ENCODE measurements around the gene SLC2A1.

- TF ChIP-seq, protein P1, sequence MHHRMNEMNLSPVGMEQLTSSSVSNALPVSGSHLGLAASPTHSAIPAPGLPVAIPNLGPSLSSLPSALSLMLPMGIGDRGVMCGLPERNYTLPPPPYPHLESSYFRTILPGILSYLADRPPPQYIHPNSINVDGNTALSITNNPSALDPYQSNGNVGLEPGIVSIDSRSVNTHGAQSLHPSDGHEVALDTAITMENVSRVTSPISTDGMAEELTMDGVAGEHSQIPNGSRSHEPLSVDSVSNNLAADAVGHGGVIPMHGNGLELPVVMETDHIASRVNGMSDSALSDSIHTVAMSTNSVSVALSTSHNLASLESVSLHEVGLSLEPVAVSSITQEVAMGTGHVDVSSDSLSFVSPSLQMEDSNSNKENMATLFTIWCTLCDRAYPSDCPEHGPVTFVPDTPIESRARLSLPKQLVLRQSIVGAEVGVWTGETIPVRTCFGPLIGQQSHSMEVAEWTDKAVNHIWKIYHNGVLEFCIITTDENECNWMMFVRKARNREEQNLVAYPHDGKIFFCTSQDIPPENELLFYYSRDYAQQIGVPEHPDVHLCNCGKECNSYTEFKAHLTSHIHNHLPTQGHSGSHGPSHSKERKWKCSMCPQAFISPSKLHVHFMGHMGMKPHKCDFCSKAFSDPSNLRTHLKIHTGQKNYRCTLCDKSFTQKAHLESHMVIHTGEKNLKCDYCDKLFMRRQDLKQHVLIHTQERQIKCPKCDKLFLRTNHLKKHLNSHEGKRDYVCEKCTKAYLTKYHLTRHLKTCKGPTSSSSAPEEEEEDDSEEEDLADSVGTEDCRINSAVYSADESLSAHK (tag by site-specific recombination; IDR thresholded peaks at IDR 0.05) = no peak
- TF ChIP-seq, protein P2, sequence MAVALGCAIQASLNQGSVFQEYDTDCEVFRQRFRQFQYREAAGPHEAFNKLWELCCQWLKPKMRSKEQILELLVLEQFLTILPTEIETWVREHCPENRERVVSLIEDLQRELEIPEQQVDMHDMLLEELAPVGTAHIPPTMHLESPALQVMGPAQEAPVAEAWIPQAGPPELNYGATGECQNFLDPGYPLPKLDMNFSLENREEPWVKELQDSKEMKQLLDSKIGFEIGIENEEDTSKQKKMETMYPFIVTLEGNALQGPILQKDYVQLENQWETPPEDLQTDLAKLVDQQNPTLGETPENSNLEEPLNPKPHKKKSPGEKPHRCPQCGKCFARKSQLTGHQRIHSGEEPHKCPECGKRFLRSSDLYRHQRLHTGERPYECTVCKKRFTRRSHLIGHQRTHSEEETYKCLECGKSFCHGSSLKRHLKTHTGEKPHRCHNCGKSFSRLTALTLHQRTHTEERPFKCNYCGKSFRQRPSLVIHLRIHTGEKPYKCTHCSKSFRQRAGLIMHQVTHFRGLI (tag by site-specific recombination; IDR thresholded peaks at IDR 0.05) = no peak
- TF ChIP-seq ELK4 (IDR thresholded peaks at IDR 0.05; ENCODE audit: borderline replicate concordance, low read depth, low read length) (no peak), HOXA7 (CRISPR knock-in tag; IDR thresholded peaks at IDR 0.05; ENCODE audit: borderline replicate concordance) (no peak), ZNF157 (tag by site-specific recombination; IDR thresholded peaks at IDR 0.05) (no peak), CTCF (tag by site-specific recombination; IDR thresholded peaks at IDR 0.05) (no peak), ZNF514 (tag by site-specific recombination; IDR thresholded peaks at IDR 0.05) (no peak), ZNF501 (tag by site-specific recombination; IDR thresholded peaks at IDR 0.05) (no peak), ZNF785 (tag by site-specific recombination; IDR thresholded peaks at IDR 0.05) (no peak), YY2 (tag by site-specific recombination; IDR thresholded peaks at IDR 0.05) (no peak), PRDM1 (tag by site-specific recombination; IDR thresholded peaks at IDR 0.05) (no peak), ZNF677 (tag by site-specific recombination; IDR thresholded peaks at IDR 0.05) (no peak)
- TF ChIP-seq, protein P3, sequence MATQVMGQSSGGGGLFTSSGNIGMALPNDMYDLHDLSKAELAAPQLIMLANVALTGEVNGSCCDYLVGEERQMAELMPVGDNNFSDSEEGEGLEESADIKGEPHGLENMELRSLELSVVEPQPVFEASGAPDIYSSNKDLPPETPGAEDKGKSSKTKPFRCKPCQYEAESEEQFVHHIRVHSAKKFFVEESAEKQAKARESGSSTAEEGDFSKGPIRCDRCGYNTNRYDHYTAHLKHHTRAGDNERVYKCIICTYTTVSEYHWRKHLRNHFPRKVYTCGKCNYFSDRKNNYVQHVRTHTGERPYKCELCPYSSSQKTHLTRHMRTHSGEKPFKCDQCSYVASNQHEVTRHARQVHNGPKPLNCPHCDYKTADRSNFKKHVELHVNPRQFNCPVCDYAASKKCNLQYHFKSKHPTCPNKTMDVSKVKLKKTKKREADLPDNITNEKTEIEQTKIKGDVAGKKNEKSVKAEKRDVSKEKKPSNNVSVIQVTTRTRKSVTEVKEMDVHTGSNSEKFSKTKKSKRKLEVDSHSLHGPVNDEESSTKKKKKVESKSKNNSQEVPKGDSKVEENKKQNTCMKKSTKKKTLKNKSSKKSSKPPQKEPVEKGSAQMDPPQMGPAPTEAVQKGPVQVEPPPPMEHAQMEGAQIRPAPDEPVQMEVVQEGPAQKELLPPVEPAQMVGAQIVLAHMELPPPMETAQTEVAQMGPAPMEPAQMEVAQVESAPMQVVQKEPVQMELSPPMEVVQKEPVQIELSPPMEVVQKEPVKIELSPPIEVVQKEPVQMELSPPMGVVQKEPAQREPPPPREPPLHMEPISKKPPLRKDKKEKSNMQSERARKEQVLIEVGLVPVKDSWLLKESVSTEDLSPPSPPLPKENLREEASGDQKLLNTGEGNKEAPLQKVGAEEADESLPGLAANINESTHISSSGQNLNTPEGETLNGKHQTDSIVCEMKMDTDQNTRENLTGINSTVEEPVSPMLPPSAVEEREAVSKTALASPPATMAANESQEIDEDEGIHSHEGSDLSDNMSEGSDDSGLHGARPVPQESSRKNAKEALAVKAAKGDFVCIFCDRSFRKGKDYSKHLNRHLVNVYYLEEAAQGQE (tag by site-specific recombination; IDR thresholded peaks at IDR 0.05) = no peak
Measured at GRCh38 chr1:43000271-43000670, 41.6 kb upstream of the SLC2A1 start.
